ENCODE results near the gene CCNL2.

DNA sequence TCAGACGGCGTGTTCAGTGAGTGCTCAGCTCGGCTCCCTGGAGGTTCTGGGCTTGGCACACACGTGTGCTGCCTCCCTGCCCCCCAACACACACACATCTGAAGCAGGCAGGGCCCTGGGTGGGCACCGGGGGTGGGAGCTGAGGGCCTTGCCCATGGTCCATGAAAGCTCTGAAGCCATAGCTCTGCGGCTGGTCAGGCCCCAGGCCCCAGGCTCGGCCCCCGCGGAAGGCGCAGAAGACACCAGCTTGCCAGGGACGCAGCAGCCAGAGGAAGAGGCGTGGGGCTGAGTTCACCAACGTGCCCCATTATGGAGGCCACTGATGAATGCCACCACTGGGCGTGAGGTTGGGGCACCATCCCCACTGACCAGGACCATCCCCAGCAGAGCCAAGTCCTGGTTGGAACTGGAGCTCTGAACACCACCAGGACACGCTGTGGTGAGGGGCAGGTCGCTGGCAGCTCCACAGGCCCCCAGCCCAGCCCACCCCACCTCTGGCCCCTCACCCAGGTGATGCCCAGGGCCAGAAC is 28.3 kb downstream of the CCNL2 start:
- TF ChIP-seq POLR2AphosphoS5 (IDR thresholded peaks at IDR 0.05; ENCODE audit: low read depth) (no peak), CTCF (IDR thresholded peaks at IDR 0.05; ENCODE audit: insufficient read depth, low read length) (no peak), GABPA (IDR thresholded peaks at IDR 0.05; ENCODE audit: low read depth) (no peak), SPI1 (IDR thresholded peaks at IDR 0.05; ENCODE audit: borderline replicate concordance, low read depth) (no peak)
- TF ChIP-seq, protein P1, sequence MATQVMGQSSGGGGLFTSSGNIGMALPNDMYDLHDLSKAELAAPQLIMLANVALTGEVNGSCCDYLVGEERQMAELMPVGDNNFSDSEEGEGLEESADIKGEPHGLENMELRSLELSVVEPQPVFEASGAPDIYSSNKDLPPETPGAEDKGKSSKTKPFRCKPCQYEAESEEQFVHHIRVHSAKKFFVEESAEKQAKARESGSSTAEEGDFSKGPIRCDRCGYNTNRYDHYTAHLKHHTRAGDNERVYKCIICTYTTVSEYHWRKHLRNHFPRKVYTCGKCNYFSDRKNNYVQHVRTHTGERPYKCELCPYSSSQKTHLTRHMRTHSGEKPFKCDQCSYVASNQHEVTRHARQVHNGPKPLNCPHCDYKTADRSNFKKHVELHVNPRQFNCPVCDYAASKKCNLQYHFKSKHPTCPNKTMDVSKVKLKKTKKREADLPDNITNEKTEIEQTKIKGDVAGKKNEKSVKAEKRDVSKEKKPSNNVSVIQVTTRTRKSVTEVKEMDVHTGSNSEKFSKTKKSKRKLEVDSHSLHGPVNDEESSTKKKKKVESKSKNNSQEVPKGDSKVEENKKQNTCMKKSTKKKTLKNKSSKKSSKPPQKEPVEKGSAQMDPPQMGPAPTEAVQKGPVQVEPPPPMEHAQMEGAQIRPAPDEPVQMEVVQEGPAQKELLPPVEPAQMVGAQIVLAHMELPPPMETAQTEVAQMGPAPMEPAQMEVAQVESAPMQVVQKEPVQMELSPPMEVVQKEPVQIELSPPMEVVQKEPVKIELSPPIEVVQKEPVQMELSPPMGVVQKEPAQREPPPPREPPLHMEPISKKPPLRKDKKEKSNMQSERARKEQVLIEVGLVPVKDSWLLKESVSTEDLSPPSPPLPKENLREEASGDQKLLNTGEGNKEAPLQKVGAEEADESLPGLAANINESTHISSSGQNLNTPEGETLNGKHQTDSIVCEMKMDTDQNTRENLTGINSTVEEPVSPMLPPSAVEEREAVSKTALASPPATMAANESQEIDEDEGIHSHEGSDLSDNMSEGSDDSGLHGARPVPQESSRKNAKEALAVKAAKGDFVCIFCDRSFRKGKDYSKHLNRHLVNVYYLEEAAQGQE (IDR thresholded peaks at IDR 0.05; ENCODE audit: insufficient replicate concordance, low read depth): no peak

Data from HL-60 (cell line).